Raji (cell line): Measurements from ENCODE around the gene HLF.

Experiments
- POLR2A ChIP-seq: IDR thresholded peaks from 2 replicates; pipeline ENCODE4 v1.6.1; 2011; ENCODE audit warnings: low read depth, low read length, control low read depth; ENCODE audit not compliant: insufficient read depth

HLF gene

GRCh38 chr17:55242476-55242875 is 22.3 kb upstream of the HLF start:
- TF ChIP-seq POLR2A: no peak

GRCh38 chr17:55245986-55246385 is 18.8 kb upstream of the HLF start:
- no peak for TF ChIP-seq POLR2A

DNA sequence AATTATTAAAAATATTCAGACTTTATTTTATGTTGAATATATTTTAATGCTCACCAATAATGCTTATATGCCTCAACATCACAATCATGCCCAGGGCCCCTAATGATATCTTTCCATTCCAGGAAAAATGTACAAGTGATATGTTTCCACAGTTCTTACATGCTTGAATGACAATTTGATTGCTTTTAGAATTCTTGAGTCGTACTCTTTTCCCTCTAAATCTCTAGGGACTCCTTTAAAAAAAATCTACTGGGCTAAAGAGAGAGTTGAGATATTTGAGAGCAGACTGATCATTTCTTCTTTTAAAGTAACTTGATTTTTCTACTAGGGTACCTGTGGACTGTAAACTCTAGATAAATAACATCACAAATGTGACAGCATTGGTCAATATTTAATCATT is 18.2 kb upstream of the HLF start:
- no peak for TF ChIP-seq POLR2A

DNA sequence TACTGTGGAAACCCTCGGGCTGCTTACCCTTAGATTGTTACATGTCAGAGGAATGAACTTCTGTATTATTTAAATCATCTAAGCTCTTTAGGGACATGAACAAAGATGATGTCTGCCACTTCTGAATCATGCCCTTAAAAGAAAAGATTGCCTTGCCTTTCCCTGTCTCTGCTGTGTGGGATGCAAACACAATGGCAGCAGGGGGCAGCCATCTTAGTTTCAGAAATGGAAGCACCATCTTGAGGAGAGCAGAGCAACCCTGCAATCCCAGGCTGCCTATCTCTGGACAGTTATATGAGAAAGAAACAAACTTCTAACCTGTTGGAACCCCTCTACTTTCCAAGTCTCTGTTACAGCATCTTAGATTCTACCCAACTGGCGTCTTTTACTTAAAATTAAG is 16.7 kb upstream of the HLF start:
- TF ChIP-seq POLR2A: no peak

- TF ChIP-seq POLR2A: no peak
Measured at GRCh38 chr17:55249861-55250260, 14.9 kb upstream of the HLF start.

DNA sequence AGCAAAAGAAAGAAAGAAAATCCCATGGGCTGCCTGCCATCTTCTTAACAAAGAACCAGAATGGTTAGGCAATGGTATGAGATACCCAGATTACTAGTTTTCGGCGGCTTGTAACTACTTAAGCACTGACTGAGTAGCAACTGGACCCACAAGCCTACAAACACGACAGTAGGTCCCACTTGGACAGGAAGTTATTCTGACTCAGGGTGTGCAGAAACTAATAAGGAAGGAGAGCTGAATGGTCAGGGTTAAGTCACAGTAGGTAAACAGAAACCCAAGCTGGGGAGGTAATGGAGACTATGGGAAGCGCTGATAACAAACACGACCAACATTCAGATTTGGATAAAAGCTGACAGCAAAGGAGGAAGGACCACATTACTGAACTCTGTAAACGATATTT is 10.4 kb upstream of the HLF start:
- TF ChIP-seq POLR2A: no peak

GRCh38 chr17:55258578-55259135 is 6.1 kb upstream of the HLF start:
- no peak for TF ChIP-seq POLR2A

DNA sequence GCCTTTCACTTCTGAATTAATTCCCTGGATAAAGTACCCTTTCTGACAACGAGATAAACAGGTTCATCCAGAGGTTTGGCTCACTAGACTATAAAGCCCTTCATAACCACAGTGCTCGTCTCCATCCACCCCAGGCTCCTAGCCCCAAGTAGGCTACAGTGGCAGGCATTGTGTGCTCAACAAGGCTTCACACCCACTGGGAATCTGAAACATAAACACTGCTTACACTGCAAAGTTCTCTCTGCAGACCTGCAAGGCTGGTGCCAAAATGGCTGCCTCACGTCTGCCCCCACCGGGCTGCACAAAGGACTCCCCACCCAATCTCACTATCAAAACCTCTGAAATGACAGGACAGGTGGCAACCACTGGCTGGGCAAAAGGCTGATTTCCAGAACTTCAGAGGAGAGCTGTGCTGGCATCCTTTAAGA is 5.1 kb upstream of the HLF start:
- TF ChIP-seq POLR2A: no peak

GRCh38 chr17:55261311-55261710 is 3.4 kb upstream of the HLF start:
- TF ChIP-seq POLR2A: no peak

- no peak for TF ChIP-seq POLR2A
Measured at GRCh38 chr17:55263569-55264277, 1.0 kb upstream of the HLF start.

GRCh38 chr17:55264278-55264644 is 499 bp upstream of the HLF start:
- no peak for TF ChIP-seq POLR2A

- no peak for TF ChIP-seq POLR2A
Measured at GRCh38 chr17:55265311-55266021, 706 bp downstream of the HLF start.

- no peak for TF ChIP-seq POLR2A
Measured at GRCh38 chr17:55266051-55266957, 1.5 kb downstream of the HLF start.

DNA sequence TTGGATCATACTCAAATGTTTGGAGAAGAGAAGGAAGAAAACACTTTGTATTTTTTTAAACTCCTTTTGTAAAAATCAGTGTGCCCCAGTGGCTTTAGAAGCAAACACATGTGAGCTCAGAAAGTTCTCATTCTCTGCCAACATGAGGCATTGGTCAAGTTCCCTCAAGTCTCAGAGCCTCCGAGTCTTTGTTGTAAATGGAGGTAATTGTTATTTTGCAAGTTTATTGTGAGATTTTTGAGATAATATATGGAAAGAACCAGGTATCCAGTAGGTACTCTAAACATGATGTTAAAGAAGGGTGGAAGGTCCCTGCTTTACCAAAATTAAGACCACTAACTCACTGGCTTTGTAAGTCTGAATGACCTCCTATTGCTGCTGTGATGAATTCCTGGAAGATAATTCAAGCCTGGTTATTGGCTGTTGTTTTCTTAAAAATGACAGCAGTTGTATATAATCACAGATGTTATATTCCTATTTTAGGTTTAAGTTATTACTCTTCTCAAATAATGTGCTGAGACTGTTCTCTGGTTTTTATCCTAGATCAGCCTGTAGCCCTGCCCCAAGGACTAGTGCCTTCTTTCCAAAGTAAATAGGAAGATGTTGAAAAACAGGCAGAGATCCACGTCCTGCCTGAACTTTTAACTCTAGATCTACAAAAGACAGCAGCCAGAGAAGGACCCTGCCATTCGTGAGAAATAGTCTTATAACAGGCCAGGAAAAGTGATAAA is 2.4 kb downstream of the HLF start:
- TF ChIP-seq POLR2A: no peak

DNA sequence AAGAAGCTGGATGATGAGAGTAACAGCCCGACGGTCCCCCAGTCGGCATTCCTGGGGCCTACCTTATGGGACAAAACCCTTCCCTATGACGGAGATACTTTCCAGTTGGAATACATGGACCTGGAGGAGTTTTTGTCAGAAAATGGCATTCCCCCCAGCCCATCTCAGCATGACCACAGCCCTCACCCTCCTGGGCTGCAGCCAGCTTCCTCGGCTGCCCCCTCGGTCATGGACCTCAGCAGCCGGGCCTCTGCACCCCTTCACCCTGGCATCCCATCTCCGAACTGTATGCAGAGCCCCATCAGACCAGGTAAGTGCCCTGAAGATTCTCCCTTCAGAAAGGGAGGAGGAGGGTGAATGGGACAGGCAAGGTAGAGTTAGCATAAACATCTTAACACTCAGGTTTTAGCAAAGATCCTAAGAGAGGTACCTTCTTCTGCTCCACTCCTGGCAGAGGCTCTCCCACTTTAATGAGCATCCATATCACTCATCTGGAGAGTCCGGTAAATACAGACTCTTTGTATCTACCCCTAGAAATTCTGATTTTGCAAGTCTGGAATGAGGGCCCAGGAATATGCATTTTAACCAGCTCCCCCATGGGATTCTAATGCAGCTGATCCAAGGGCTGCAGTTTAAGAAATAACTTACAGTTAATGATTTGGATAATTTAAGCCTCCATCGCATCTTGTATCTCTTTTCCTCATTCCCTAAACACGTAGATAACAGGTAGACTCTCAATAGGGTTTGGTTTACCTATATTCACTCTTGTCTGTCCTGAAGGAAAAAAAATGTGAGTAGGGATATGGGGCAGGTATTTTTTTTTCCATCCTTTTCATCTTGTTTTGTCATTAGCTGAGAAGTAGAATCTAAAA is 3.3 kb downstream of the HLF start:
- no peak for TF ChIP-seq POLR2A
